Breast epithelium (tissue), 4 donors: ENCODE data around the gene PRKN. TPM values are rescaled to one million over a fixed set of nuclear protein-coding genes. Genes with fewer than 3 reads are reported as not detected.

Source experiments
- DNase-seq, 2 donors: peaks; one replicate each; pipeline ENCODE4 v3.0.0-alpha.2; 2019; ENCODE audit warnings: low spot score in 2 of 2
- H3K27ac ChIP-seq, 2 donors: fragments of 200-600 bp; sonication (generic) in 1 of 2; one replicate each; pipeline ENCODE4 v1.5.1; 2016 to 2019; ENCODE audit warnings: mild to moderate bottlenecking in 1 of 2
- H3K27me3 ChIP-seq, 2 donors: fragments of 200-600 bp; sonication (generic) in 1 of 2; one replicate each; pipeline versions ENCODE4 v1.5.1 to v1.6.0; 2017 to 2019; ENCODE audit warnings: control low read depth in 1 of 2, mild to moderate bottlenecking in 1 of 2
- H3K36me3 ChIP-seq: fragments of 200-600 bp; one replicate; pipeline ENCODE4 v1.5.1; 2019
- H3K4me1 ChIP-seq, 2 donors: fragments of 200-600 bp; sonication (generic); one replicate each; pipeline ENCODE4 v1.5.1; 2016 to 2019; ENCODE audit warnings: control low read depth in 1 of 2
- H3K4me3 ChIP-seq, 3 donors: fragments of 200-600 bp; sonication (generic); 1 replicate in 2 of 3; 2 replicates in 1 of 3; pipeline ENCODE4 v1.5.1; 2016 to 2019; ENCODE audit warnings: mild to moderate bottlenecking in 3 of 3, moderate library complexity in 2 of 3
- H3K9me3 ChIP-seq, 2 donors: fragments of 200-600 bp; sonication (generic) in 1 of 2; one replicate each; pipeline ENCODE4 v1.5.1; 2016 to 2019; ENCODE audit warnings: control low read depth in 1 of 2
- POLR2A ChIP-seq: fragments of 450-650 bp; IDR thresholded peaks from one replicate; pipeline ENCODE4 v1.6.1; 2016; ENCODE audit warnings: antibody characterized with exemption, mild to moderate bottlenecking, moderate library complexity
- POLR2AphosphoS5 ChIP-seq, 3 donors: sonication (generic); formaldehyde crosslinking; IDR thresholded peaks; one replicate each; pipeline ENCODE4 v1.6.1; 2017; ENCODE audit warnings: antibody characterized with exemption in 3 of 3
- intact Hi-C: fragments of 100-400 bp; cut with DNase I; formaldehyde crosslinking; loops from one replicate; pipeline ENCODE4 v1.15.1; 2023; ENCODE audit warnings: low total_unique reads
- total RNA-seq, 3 donors: library from RNA; depleted of rRNA; stranded (reverse); fragments of >200 nt; gene quantifications; one replicate each; pipeline ENCODE4 v1.1.0, GENCODE V29; 2016
- TF ChIP-seq, protein P1 (sequence below), 3 donors: fragments of 450-650 bp; IDR thresholded peaks; one replicate each; pipeline ENCODE4 v1.5.1; 2016 to 2017; ENCODE audit warnings: antibody characterized with exemption in 3 of 3, mild to moderate bottlenecking in 3 of 3, moderate library complexity in 3 of 3

The PRKN gene
- total RNA-seq, 3 donors from 2014 or later, result 7.2 to 19.0 (median 11.2) TPM

DNA sequence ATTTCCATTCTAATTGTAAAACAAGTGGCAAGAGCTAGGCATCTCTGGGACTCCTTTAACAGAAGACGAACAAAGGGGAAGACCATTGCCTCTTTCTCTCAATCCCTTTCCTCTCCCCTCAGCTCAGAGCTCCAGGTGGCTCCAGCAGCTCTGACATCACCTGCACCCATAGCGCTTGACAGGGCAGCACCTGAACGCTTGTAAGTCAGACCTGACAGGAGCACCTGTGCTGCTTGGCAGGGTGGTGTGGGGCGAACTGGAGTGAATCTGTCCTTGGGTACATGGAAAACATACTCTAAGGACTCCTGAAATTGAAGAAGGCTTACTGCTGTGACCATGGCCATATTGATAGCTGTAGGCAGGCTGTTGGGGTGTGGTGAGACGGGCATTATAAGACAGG, 1044.2 kb downstream of the PRKN start:
- Histone ChIP-seq H3K9me3 (no peaks in the 10 kb centered on the region), H3K27ac (no peak overlapping the region), H3K4me3 (no peak overlapping the region), H3K27me3 (no peaks in the 10 kb centered on the region), H3K36me3 (no peaks in the 10 kb centered on the region), H3K4me1 (no peaks in the 10 kb centered on the region)
- no peak for DNase-seq
- intact Hi-C loops, result no loop called here
- TF ChIP-seq, protein P1, sequence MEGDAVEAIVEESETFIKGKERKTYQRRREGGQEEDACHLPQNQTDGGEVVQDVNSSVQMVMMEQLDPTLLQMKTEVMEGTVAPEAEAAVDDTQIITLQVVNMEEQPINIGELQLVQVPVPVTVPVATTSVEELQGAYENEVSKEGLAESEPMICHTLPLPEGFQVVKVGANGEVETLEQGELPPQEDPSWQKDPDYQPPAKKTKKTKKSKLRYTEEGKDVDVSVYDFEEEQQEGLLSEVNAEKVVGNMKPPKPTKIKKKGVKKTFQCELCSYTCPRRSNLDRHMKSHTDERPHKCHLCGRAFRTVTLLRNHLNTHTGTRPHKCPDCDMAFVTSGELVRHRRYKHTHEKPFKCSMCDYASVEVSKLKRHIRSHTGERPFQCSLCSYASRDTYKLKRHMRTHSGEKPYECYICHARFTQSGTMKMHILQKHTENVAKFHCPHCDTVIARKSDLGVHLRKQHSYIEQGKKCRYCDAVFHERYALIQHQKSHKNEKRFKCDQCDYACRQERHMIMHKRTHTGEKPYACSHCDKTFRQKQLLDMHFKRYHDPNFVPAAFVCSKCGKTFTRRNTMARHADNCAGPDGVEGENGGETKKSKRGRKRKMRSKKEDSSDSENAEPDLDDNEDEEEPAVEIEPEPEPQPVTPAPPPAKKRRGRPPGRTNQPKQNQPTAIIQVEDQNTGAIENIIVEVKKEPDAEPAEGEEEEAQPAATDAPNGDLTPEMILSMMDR (IDR thresholded peaks at IDR 0.05), result no peak
- TF ChIP-seq POLR2AphosphoS5 (IDR thresholded peaks at IDR 0.05) (no peak), POLR2A (no peak)

- TF ChIP-seq POLR2AphosphoS5 (IDR thresholded peaks at IDR 0.05) (no peak), POLR2A (no peak)
- TF ChIP-seq, protein P1 (IDR thresholded peaks at IDR 0.05), result no peak
- no peak for DNase-seq
- H3K9me3 ChIP-seq, result no peaks in the 10 kb centered on the region
- no peak overlapping the region for H3K4me3 ChIP-seq
- H3K4me1 ChIP-seq, result no peaks in the 10 kb centered on the region
- no peak overlapping the region for H3K27ac ChIP-seq
- intact Hi-C loops, result no loop called here
- H3K27me3 ChIP-seq, result no peaks in the 10 kb centered on the region
- no peaks in the 10 kb centered on the region for H3K36me3 ChIP-seq
Measured at GRCh38 chr6:161682982-161683381, 1044.6 kb downstream of the PRKN start.

GRCh38 chr6:161679980-161680538, 1047.5 kb downstream of the PRKN start:
- DNase-seq, result no peak
- Histone ChIP-seq H3K9me3 (no peaks in the 10 kb centered on the region), H3K27me3 (no peaks in the 10 kb centered on the region), H3K4me1 (no peaks in the 10 kb centered on the region), H3K27ac (no peak overlapping the region), H3K36me3 (no peaks in the 10 kb centered on the region), H3K4me3 (no peak overlapping the region)
- TF ChIP-seq POLR2A (no peak), POLR2AphosphoS5 (IDR thresholded peaks at IDR 0.05) (no peak)
- TF ChIP-seq, protein P1 (IDR thresholded peaks at IDR 0.05), result no peak
- intact Hi-C loops, result no loop called here

- H3K27me3 ChIP-seq, result no peaks in the 10 kb centered on the region
- H3K4me1 ChIP-seq, result no peaks in the 10 kb centered on the region
- no peak for TF ChIP-seq POLR2A
- TF ChIP-seq, protein P1 (IDR thresholded peaks at IDR 0.05), result no peak
- TF ChIP-seq POLR2AphosphoS5 (IDR thresholded peaks at IDR 0.05), result no peak
- no peaks in the 10 kb centered on the region for H3K36me3 ChIP-seq
- no peak overlapping the region for H3K4me3 ChIP-seq
- intact Hi-C loops, result no loop called here
- no peak for DNase-seq
- no peak overlapping the region for H3K27ac ChIP-seq
- H3K9me3 ChIP-seq, result no peaks in the 10 kb centered on the region
Measured at GRCh38 chr6:161677188-161677587, 1050.4 kb downstream of the PRKN start.

- intact Hi-C loops, result no loop called here
- DNase-seq, result no peak
- Histone ChIP-seq H3K36me3 (no peaks in the 10 kb centered on the region), H3K27me3 (no peaks in the 10 kb centered on the region), H3K27ac (no peak overlapping the region), H3K9me3 (no peaks in the 10 kb centered on the region), H3K4me3 (no peak overlapping the region), H3K4me1 (no peaks in the 10 kb centered on the region)
- TF ChIP-seq, protein P1 (IDR thresholded peaks at IDR 0.05), result no peak
- TF ChIP-seq POLR2AphosphoS5 (IDR thresholded peaks at IDR 0.05), result no peak
Measured at GRCh38 chr6:161676586-161676985, 1051.0 kb downstream of the PRKN start.
